NT2/D1 (cell line): ENCODE measurements around the gene CNOT4.

Experiments used
- DNase-seq: peaks from one replicate; pipeline ENCODE4 v3.0.0-alpha.2; 2011; ENCODE audit warnings: low read depth, low spot score
- H3K27me3 ChIP-seq: 2 replicates; pipeline ENCODE4 v1.6.0; 2011; ENCODE audit warnings: mild to moderate bottlenecking; ENCODE audit not compliant: insufficient read length, insufficient read depth
- H3K36me3 ChIP-seq: 2 replicates; pipeline ENCODE4 v1.6.1; 2011; ENCODE audit warnings: mild to moderate bottlenecking, low read length, mixed read lengths; ENCODE audit not compliant: insufficient read depth, insufficient read length
- H3K4me1 ChIP-seq: 2 replicates; pipeline ENCODE4 v1.5.1; 2011; ENCODE audit not compliant: insufficient read depth, insufficient read length
- H3K4me3 ChIP-seq: 2 replicates; pipeline ENCODE4 v1.5.1; 2011; ENCODE audit warnings: low read depth; ENCODE audit not compliant: insufficient read length
- H3K9ac ChIP-seq: 2 replicates; pipeline ENCODE4 v1.6.0; 2011; ENCODE audit warnings: low read depth; ENCODE audit not compliant: insufficient read length
- H3K9me3 ChIP-seq: 2 replicates; pipeline ENCODE4 v1.5.1; 2011; ENCODE audit warnings: mild to moderate bottlenecking, low read length; ENCODE audit not compliant: insufficient read depth
- SUZ12 ChIP-seq: IDR thresholded peaks from 2 replicates; pipeline ENCODE4 v1.6.1; 2011; ENCODE audit not compliant: insufficient read length, insufficient read depth; ENCODE audit errors: extremely low read depth
- YY1 ChIP-seq: IDR thresholded peaks from 2 replicates; pipeline ENCODE4 v1.6.1; 2011; ENCODE audit not compliant: insufficient read length, insufficient read depth
- ZNF274 ChIP-seq: IDR thresholded peaks from 2 replicates; pipeline ENCODE4 v1.6.1; 2011; ENCODE audit warnings: mild to moderate bottlenecking, low read depth, low read length

Gene CNOT4

GRCh38 chr7:135523146-135523545, 13.2 kb upstream of the CNOT4 start:
- H3K4me1 ChIP-seq = no peaks in the 10 kb centered on the region
- no peaks in the 10 kb centered on the region for H3K27me3 ChIP-seq
- H3K9ac ChIP-seq = no peak overlapping the region
- H3K4me3 ChIP-seq = no peak overlapping the region
- H3K36me3 ChIP-seq = no peaks in the 10 kb centered on the region
- no peak for TF ChIP-seq SUZ12
- TF ChIP-seq ZNF274 = no peak
- TF ChIP-seq YY1 = no peak
- no peaks in the 10 kb centered on the region for H3K9me3 ChIP-seq
- no peak for DNase-seq

- H3K9me3 ChIP-seq = no peaks in the 10 kb centered on the region
- no peak for TF ChIP-seq SUZ12
- TF ChIP-seq YY1 = no peak
- TF ChIP-seq ZNF274 = no peak
Measured at GRCh38 chr7:135522509-135522908, 12.6 kb upstream of the CNOT4 start.

GRCh38 chr7:135519871-135520270, 10.0 kb upstream of the CNOT4 start:
- Histone ChIP-seq H3K4me1 (no peaks in the 10 kb centered on the region), H3K27me3 (no peaks in the 10 kb centered on the region), H3K4me3 (no peak overlapping the region)

More at GRCh38 chr7:135522509-135522908, 12.6 kb upstream of the CNOT4 start:
- Histone ChIP-seq H3K9ac (no peak overlapping the region), H3K36me3 (no peaks in the 10 kb centered on the region), H3K4me3 (no peak overlapping the region), H3K4me1 (no peaks in the 10 kb centered on the region), H3K27me3 (no peaks in the 10 kb centered on the region)
- no peak for DNase-seq

GRCh38 chr7:135519233-135519688, 9.4 kb upstream of the CNOT4 start:
- H3K4me3 ChIP-seq = no peak overlapping the region
- no peaks in the 10 kb centered on the region for H3K4me1 ChIP-seq
- no peak overlapping the region for H3K9ac ChIP-seq
- no peak for TF ChIP-seq ZNF274
- no peak for TF ChIP-seq SUZ12
- no peak for TF ChIP-seq YY1
- no peaks in the 10 kb centered on the region for H3K27me3 ChIP-seq
- DNase-seq = no peak
- H3K9me3 ChIP-seq = no peaks in the 10 kb centered on the region
- H3K36me3 ChIP-seq = no peaks in the 10 kb centered on the region

More at GRCh38 chr7:135519871-135520270, 10.0 kb upstream of the CNOT4 start:
- no peaks in the 10 kb centered on the region for H3K36me3 ChIP-seq
- no peaks in the 10 kb centered on the region for H3K9me3 ChIP-seq
- H3K9ac ChIP-seq = no peak overlapping the region
- DNase-seq = no peak
- TF ChIP-seq SUZ12 (no peak), YY1 (no peak), ZNF274 (no peak)

- TF ChIP-seq SUZ12 = no peak
- TF ChIP-seq ZNF274 = no peak
- TF ChIP-seq YY1 = no peak
- no peaks in the 10 kb centered on the region for H3K27me3 ChIP-seq
- H3K9me3 ChIP-seq = no peaks in the 10 kb centered on the region
- no peaks in the 10 kb centered on the region for H3K36me3 ChIP-seq
- DNase-seq = no peak
- no peak overlapping the region for H3K4me3 ChIP-seq
- no peaks in the 10 kb centered on the region for H3K4me1 ChIP-seq
- no peak overlapping the region for H3K9ac ChIP-seq
Measured at GRCh38 chr7:135518748-135519147, 8.8 kb upstream of the CNOT4 start.

- Histone ChIP-seq H3K27me3 (no peaks in the 10 kb centered on the region), H3K9me3 (no peaks in the 10 kb centered on the region), H3K36me3 (no peaks in the 10 kb centered on the region), H3K9ac (no peak overlapping the region), H3K4me1 (no peaks in the 10 kb centered on the region), H3K4me3 (no peak overlapping the region)
- TF ChIP-seq ZNF274 = no peak
- TF ChIP-seq YY1 = no peak
- TF ChIP-seq SUZ12 = no peak
- no peak for DNase-seq
Measured at GRCh38 chr7:135517060-135517459, 7.2 kb upstream of the CNOT4 start.

GRCh38 chr7:135514856-135515255, 5.0 kb upstream of the CNOT4 start:
- no peaks in the 10 kb centered on the region for H3K9me3 ChIP-seq
- no peak for TF ChIP-seq YY1
- TF ChIP-seq ZNF274 = no peak
- TF ChIP-seq SUZ12 = no peak
- H3K27me3 ChIP-seq = peaks cover 4% of the 10 kb centered on the region
- no peak overlapping the region for H3K9ac ChIP-seq
- no peak for DNase-seq
- H3K36me3 ChIP-seq = no peaks in the 10 kb centered on the region
- H3K4me1 ChIP-seq = no peaks in the 10 kb centered on the region
- no peak overlapping the region for H3K4me3 ChIP-seq
